EH (cell line): ENCODE data around the gene MCM3.

Experiments
- DNase-seq: peaks from one replicate; pipeline ENCODE4 v3.0.0-alpha.2; 2015; ENCODE audit warnings: low read depth

The MCM3 gene

DNA sequence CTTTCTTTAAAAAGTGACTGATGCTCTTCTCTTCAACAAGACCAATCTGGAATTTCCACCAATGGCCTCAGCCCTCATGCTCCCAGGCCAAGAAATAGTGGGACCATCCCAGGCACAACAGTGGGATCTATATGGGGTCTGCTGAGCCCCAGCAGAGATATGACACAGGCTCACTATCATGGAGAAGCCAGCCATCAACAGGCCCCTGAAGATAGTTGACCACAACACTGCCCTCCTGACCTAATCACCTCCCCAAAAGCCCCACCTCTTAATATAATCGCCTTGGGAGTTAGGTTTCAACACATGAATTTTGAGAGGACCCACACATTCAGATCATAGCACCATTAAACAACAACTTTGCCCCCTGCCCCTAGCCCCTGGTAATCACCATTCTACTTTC is 16.8 kb upstream of the MCM3 start:
- DNase-seq = no peak

- DNase-seq = no peak
Observed at GRCh38 chr6:52300489-52300931, 16.0 kb upstream of the MCM3 start.

- DNase-seq = no peak
Observed at GRCh38 chr6:52299653-52300052, 15.1 kb upstream of the MCM3 start.

DNA sequence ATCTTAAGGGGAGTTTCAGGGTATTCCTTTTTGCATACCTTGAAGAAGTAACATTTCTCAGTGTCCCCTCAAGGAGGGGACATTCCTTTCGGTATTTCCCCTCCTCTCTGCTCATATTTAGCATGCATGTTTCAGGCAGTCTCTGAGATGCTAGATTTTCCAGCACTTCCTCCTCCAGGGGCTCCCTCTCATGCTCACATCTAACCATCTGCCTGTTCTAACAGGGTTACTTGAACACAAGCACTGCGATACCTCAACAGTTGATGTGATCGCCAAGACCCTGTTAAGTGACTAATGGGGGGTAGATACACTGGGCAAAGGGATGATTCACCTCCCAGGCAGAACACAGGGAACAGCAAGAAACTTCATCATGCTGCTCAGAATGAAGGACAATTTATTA is 12.9 kb upstream of the MCM3 start:
- DNase-seq = no peak

- DNase-seq = no peak
Observed at GRCh38 chr6:52293067-52293466, 8.5 kb upstream of the MCM3 start.

DNA sequence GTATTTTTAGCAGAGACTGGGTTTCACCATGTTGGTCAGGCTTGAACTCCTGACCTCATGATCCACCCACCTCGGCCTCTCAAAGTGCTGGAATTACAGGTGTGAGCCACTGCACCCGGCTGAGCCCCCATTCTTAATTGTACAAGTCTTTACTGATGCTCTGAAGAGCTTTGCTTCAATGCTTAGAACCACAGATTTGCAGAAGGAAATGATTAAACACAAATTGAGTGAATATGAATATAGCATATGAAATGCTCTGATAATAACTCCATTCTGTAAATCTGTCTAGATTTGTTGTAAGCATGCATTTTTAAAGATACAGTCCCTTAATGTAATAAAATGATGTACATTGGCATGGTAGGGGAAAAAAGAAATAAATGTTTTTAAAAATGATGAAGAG is 4.3 kb upstream of the MCM3 start:
- no peak for DNase-seq

DNA sequence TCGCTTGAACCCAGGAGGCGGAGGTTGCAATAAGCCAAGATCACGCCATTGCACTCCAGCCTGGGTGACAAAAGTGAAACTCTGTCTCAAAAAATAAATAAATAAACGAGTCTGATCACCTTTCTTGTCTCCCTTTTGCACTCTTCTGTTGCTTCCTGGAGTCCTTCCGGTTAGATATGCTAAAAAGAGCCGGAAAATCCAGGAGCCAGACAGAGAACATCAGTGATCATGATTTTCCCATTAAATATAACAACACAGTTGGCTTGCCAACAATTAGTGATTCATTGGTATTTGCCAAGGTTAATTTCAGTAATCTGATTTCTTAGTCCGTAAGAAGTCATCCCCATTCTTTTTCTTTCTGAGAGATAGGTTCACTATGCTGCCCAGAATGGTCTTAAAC is 3.7 kb upstream of the MCM3 start:
- no peak for DNase-seq

GRCh38 chr6:52286798-52287432 is 2.4 kb upstream of the MCM3 start:
- DNase-seq = peak; percentile 77

DNA sequence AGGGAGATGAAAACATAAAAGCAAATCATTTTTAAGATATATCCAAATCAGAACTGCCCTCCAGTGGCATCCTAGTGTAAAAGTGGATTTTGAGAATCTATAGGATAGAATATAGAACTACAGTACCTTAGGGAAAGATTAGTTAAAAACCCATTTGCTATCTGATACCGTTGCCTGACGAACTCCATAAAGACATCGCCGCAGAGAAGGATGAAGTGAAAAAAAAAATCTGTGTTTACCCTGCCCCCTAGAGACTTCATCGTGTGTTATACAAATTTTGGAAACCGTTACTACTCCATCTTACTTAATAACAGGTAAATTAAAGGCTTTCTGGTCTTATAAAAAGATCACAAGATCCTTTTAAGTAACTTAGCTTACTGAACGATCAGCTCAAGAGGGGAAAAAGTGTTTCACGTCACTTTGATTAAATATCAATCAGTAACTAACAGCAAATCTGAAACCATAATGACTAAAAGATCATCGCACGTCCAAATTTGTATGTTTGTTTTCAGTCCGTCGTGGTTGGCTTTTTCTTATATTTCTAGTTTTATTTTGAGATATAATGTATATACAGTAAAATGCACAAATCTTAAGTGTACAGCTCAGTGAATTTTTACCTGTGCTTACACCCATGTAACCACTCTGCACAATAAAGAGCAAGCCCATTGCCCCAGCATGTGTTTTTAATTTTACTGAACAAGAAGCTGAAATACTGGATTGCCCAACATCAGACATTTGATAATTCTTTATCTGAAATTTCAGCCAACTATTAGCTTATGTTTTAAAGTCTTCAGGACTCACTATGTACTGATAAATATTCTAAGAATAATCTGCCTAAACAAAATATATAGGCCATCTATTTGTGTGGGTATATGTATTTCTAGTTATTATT is 881 bp upstream of the MCM3 start:
- DNase-seq = peak; percentile 22

- DNase-seq = no peak
Observed at GRCh38 chr6:52284131-52284459, 447 bp downstream of the MCM3 start.

DNA sequence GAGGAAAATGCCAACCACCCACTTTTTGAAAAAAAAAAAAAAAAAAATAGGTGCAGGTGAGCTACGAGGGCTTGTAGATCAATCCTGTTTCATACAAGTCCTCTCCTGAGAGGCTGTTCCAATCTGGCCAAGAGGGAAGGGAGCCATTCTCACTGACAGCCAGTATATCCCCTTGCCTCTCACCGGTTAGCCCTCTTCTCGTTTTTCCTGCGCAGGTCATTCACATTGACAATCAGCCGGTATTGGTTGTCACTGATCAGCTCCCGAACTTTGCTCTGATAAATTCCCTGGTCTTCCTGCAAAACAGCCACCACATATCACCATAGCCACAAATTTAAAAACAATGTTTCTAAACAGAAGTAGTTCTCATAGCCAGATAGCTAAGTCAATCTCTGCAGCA is 1.4 kb downstream of the MCM3 start:
- DNase-seq = no peak

GRCh38 chr6:52276130-52276529 is 8.4 kb downstream of the MCM3 start:
- DNase-seq = no peak

GRCh38 chr6:52271852-52272460 is 12.6 kb downstream of the MCM3 start:
- DNase-seq = no peak

- peak; percentile 67 for DNase-seq
Observed at GRCh38 chr6:52263709-52264540, 20.6 kb downstream of the MCM3 start.

- no peak for DNase-seq
Observed at GRCh38 chr6:52262620-52263344, 21.8 kb downstream of the MCM3 start.

- DNase-seq = peak; percentile 88
Observed at GRCh38 chr6:52261229-52261628, 23.3 kb downstream of the MCM3 start.

DNA sequence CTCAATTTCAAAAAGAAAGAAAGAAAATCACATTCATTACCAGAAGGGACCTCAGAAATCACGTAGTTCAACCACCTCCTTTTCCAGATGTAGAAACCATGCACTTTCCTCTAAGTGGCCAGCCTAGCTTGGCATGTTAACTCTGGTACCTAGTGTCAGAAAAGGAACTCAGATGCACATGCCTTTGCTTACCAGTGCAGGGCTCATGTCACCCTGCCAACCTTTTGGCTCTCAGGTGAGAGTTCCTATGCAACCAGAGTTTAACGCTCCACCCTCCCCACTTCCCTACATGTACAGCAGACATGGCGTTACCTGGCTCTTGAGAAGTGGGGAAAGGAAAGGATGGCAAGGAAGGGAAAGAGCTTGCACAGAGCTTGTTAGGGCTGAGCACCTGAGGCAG is 23.9 kb downstream of the MCM3 start:
- no peak for DNase-seq

- DNase-seq = no peak
Observed at GRCh38 chr6:52255434-52255833, 29.1 kb downstream of the MCM3 start.

GRCh38 chr6:52254731-52255378 is 29.7 kb downstream of the MCM3 start:
- DNase-seq = no peak

GRCh38 chr6:52253494-52253893 is 31.0 kb downstream of the MCM3 start:
- DNase-seq = peak; percentile 33

DNA sequence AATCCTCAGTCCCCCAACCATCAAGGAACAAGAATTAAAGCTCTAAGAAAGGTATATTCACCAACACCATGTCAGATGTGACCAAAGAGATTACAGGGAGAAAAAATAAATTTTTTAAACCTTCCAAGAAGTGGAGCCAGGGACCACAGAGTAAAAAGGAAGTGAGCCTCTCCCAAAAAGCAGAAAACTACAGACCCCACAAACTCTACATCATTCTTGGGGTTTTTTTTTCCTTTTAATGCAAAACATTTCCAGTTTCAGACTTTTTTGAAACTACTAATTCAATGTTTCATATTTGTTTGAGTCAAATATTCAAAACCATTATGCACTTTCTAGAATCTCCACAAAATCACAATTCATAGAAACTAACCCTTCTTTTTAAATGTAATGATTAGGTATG is 33.4 kb downstream of the MCM3 start:
- DNase-seq = no peak
